BJ (cell line): ENCODE results near the gene CNTN1. TPM values are rescaled to one million over a fixed set of nuclear protein-coding genes. Genes with fewer than 3 reads are reported as not detected.

ENCODE experiments used
- CTCF ChIA-PET: fragments of 350-600 bp; formaldehyde crosslinking; extraction: SDS; loops from one replicate; lab custom pipeline; 2021; ENCODE audit warnings: antibody characterized with exemption, inconsistent platforms; lab: Yijun Ruan, JAX
- POLR2A ChIA-PET: fragments of 300-600 bp; sonication (Branson Sonifier 250); formaldehyde crosslinking; extraction: SDS; loops from one replicate; lab custom pipeline; 2021; ENCODE audit warnings: antibody characterized with exemption; lab: Charles Lee
- DNase-seq: peaks from one replicate; pipeline ENCODE4 v3.0.0-alpha.2; 2011; ENCODE audit warnings: low read depth
- H3K27me3 ChIP-seq: 2 replicates; pipeline ENCODE4 v1.6.0; 2011; ENCODE audit warnings: low read length; ENCODE audit not compliant: control insufficient read depth, insufficient read depth
- H3K36me3 ChIP-seq: 2 replicates; pipeline ENCODE4 v1.5.1; 2011; ENCODE audit warnings: low read length; ENCODE audit not compliant: control insufficient read depth, insufficient read depth
- H3K4me3 ChIP-seq: 2 replicates; pipeline ENCODE4 v1.5.1; 2011; ENCODE audit warnings: low read depth, mild to moderate bottlenecking, control low read depth, low read length
- CTCF ChIP-seq: IDR thresholded peaks from 2 replicates; pipeline ENCODE4 v1.5.1; 2011; ENCODE audit warnings: low read depth, mild to moderate bottlenecking, control low read depth, inconsistent platforms, low read length, moderate library complexity; ENCODE audit not compliant: insufficient read depth
- polyA plus RNA-seq: library from polyadenylated mRNA; depleted of rRNA; stranded (reverse); fragments of >200 nt; gene quantifications from 2 replicates; pipeline ENCODE4 v1.2.3, GENCODE V29; 2011

CNTN1 gene
- polyA plus RNA-seq, 1 experiment, result 0.40 TPM

GRCh38 chr12:40693207-40693821 is 1.1 kb downstream of the CNTN1 start:
- H3K27me3 ChIP-seq, result peaks cover 6% of the 10 kb centered on the region
- DNase-seq, result no peak
- H3K36me3 ChIP-seq, result no peaks in the 10 kb centered on the region
- POLR2A ChIA-PET, result no interaction called here
- CTCF ChIA-PET, result interaction anchor here (0.6 kb wide), 1 partner anchor 23 kb away, joined by 3 read pairs; no protein-coding TSS in a partner anchor
- H3K4me3 ChIP-seq, result no peak overlapping the region
- TF ChIP-seq CTCF, result no peak

- CTCF ChIA-PET, result no interaction called here
- DNase-seq, result no peak
- no peak overlapping the region for H3K4me3 ChIP-seq
Observed at GRCh38 chr12:40697566-40698259, 5.5 kb downstream of the CNTN1 start.

GRCh38 chr12:40701756-40702155 is 9.5 kb downstream of the CNTN1 start:
- no peak for DNase-seq
- H3K36me3 ChIP-seq, result no peaks in the 10 kb centered on the region
- H3K27me3 ChIP-seq, result no peaks in the 10 kb centered on the region
- no peak overlapping the region for H3K4me3 ChIP-seq
- POLR2A ChIA-PET, result no interaction called here
- CTCF ChIA-PET, result no interaction called here
- TF ChIP-seq CTCF, result no peak

More at GRCh38 chr12:40697566-40698259, 5.5 kb downstream of the CNTN1 start:
- H3K36me3 ChIP-seq, result no peaks in the 10 kb centered on the region
- POLR2A ChIA-PET, result no interaction called here
- no peak for TF ChIP-seq CTCF
- peaks cover 6% of the 10 kb centered on the region for H3K27me3 ChIP-seq

- no peak for DNase-seq
- no peak overlapping the region for H3K4me3 ChIP-seq
- no peak for TF ChIP-seq CTCF
- H3K27me3 ChIP-seq, result no peaks in the 10 kb centered on the region
- ChIA-PET CTCF (no interaction called here), POLR2A (no interaction called here)
- no peaks in the 10 kb centered on the region for H3K36me3 ChIP-seq
Observed at GRCh38 chr12:40711121-40711520, 18.9 kb downstream of the CNTN1 start.

GRCh38 chr12:40714636-40715035 is 22.4 kb downstream of the CNTN1 start:
- POLR2A ChIA-PET, result no interaction called here
- CTCF ChIA-PET, result no interaction called here
- no peak for DNase-seq
- H3K36me3 ChIP-seq, result no peaks in the 10 kb centered on the region
- no peaks in the 10 kb centered on the region for H3K27me3 ChIP-seq
- no peak for TF ChIP-seq CTCF
- no peak overlapping the region for H3K4me3 ChIP-seq
